AG09319 (cell line): ENCODE results near the gene TOR4A.

Source experiments
- DNase-seq: peaks from one replicate; pipeline ENCODE4 v3.0.0-alpha.2; 2010; ENCODE audit warnings: low read depth; ENCODE audit errors: extremely low read depth
- TF ChIP-seq, protein P1 (sequence below): IDR thresholded peaks from 2 replicates; pipeline ENCODE4 v1.5.1; 2011; ENCODE audit warnings: low read depth, mild to moderate bottlenecking, inconsistent platforms, low read length, moderate library complexity

The TOR4A gene

DNA sequence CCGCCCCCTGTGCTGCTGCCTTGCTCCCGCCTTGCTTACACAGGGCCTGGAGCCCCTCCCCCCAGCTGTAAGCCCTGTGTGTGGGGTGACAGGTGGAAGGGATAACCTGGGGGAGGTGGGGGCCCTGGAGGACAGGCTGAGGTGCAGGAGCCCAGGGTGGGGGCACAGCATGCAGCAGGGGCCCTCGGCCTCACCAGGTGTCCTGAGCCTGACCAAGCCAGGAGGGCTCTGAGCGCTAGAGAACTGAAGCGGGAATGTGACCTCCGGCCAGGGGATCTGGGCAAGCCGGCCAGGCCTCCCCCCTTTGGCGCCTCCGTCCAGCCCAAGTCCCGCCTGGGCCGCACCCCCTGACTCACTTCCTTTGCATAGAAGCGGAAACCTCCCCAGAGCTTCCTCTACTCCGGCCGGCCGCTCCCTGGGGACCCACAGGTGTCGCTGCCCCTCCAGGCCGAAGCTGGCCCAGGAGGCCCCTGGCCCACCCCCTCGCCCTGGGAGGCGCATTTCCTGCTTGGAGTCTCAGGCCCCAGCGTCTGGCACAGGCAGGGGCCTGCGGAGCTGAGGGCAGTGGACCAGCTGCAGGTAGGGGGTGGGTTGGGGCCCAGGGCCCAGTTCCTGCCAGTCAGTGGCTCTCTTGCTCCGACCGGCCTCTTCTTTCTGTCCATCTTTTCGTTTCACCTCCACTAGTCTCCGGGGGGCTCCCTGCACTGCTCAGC, at the start of gene TOR4A:
TOR4A (plus strand) TSS at position 398 of the 713 bp plus-strand sequence. CDS start 964 bp downstream, outside the sequence.
- peak; percentile 43 for DNase-seq
- TF ChIP-seq, protein P1, sequence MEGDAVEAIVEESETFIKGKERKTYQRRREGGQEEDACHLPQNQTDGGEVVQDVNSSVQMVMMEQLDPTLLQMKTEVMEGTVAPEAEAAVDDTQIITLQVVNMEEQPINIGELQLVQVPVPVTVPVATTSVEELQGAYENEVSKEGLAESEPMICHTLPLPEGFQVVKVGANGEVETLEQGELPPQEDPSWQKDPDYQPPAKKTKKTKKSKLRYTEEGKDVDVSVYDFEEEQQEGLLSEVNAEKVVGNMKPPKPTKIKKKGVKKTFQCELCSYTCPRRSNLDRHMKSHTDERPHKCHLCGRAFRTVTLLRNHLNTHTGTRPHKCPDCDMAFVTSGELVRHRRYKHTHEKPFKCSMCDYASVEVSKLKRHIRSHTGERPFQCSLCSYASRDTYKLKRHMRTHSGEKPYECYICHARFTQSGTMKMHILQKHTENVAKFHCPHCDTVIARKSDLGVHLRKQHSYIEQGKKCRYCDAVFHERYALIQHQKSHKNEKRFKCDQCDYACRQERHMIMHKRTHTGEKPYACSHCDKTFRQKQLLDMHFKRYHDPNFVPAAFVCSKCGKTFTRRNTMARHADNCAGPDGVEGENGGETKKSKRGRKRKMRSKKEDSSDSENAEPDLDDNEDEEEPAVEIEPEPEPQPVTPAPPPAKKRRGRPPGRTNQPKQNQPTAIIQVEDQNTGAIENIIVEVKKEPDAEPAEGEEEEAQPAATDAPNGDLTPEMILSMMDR, result peak; percentile 6; the same call in 1 of the 2 replicates

DNA sequence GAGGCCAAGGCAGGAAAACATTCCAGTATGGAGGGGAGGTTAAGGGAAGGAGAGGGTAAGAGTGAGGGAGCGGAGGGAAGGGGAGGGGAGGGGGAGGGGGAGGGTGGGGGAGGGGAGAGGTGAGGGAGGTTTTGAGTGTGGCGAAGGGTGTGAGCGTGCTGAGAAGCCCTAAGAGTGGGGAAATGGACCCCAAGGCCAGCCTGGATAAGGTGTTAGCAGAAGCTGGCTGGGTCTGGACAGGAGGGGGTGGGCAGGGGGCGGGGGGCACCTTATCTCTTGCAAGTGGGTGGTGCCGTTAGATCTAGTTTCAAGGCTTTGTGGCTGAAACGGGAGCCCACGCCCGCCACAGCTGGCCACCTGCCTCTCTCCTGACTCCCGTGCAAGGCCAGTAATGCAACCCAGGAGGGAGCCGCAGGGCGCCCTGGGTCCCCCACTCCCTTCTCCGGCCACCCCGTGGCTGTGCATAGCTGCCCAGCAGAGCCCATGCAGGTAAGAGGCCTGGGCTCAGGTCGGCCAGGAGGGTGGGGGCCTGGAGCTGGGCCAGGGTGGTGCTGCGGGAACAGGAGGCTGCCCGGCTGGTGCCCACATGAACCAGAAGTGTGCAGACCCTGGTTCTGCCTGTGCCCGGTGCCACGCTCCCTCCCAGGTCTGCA, 49.5 kb upstream of the TOR4A start:
- DNase-seq, result no peak
- TF ChIP-seq, protein P1, result no peak

DNA sequence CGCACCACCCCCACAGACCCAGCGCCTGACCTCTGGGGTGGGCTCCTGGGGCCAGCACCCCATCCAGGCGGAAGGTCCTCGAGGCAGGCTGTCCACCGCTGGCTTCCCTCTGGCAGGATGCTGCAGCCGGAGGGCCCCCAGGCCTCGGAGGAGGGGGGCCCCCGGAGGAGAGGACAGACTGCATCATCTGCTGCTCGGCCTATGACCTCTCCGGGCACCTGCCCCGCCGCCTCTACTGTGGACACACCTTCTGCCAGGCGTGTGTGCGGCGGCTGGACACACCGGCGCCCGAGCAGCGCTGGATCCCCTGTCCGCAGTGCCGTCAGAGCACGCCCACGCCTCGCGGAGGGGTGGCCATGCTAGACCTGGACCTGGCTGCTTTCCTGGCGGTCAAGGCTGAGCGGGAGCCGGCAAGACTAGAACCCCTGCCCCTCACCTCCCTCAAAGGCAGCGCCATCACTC, 49.0 kb upstream of the TOR4A start:
- no peak for DNase-seq
- TF ChIP-seq, protein P1, result no peak

DNA sequence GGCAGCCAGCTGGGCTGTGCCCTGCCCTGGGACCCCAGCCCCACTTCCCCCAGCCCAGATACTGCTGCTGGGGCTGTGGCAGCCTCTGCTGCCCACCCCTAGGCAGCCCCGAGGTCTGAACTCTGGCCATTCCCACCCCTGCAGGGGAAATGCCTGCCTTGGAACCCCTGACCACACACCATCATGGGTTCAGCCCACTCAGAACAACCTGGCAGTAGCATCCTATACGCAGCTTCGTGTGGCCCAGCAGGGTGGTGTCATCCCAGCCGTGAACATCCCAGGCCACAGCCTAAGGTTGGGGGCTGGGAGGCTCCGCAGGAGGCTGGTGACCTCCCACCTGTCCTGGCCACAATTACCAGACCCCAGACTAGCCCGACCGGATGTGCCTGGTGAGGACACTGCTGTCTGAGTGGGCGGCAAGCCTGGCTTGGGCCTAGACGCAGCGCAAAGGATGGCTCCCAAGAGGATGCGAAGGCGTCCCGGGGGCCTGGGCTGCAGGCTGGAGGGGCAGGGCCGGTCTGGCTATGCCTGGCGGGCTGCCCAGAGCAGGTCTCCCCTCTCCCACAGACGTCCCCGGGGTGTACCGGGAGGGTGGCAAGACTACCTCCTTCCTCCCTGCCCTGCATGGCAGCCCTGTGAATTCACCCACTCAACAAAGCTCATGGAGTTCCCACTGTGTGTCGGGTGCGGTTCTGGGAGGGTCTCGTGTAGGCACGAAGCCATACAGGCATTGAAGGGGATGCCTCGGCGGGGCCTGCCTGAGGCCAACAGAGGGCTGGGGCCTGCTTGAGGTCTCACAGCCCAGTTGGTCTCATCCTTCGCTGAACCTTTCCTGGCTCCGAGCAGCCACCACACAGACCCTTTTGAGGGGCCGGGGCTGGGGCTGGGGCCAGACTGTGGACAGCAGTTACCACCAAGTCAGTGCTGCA, 48.3 kb upstream of the TOR4A start:
- TF ChIP-seq, protein P1, result no peak
- DNase-seq, result no peak

DNA sequence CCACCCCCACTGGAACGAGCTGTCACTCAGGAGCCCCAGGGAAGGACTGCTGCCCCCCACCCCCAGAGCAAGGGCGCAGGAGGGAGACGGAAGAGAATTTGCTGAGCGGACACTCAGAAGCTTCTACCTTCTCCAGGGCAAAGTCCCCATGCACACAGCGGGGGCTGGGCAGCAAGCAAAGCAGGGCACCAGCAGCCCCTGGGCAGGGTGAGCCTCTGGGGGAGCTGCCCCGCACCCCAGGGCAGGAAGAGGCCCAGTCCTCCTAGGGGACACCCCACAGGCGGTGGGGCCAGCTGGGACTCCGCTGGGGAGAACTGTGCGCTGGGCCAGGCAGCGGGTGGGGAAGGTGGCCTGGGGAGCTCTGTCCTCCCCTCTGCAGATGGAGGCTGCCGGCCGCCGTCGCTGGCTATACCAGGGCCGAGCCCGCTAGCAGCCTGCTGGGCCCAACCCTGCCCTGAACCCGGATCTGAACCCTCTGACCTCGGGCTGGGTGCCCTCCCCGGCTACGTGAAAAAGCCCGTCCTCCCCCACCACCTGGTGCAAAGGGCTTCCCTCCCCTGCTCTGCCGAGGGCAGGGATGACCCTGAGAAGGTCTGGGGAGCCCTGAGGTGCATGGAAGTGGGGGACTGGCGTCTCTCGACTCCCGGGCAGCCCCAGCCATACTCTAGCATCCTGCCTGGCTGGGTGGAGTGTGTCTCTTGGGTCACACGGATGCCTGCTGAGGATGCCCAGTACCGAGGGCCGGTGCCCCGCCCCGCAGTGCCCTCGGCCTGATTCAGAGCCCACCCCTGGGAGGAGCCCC, 47.4 kb upstream of the TOR4A start:
- no peak for DNase-seq
- TF ChIP-seq, protein P1, result no peak

DNA sequence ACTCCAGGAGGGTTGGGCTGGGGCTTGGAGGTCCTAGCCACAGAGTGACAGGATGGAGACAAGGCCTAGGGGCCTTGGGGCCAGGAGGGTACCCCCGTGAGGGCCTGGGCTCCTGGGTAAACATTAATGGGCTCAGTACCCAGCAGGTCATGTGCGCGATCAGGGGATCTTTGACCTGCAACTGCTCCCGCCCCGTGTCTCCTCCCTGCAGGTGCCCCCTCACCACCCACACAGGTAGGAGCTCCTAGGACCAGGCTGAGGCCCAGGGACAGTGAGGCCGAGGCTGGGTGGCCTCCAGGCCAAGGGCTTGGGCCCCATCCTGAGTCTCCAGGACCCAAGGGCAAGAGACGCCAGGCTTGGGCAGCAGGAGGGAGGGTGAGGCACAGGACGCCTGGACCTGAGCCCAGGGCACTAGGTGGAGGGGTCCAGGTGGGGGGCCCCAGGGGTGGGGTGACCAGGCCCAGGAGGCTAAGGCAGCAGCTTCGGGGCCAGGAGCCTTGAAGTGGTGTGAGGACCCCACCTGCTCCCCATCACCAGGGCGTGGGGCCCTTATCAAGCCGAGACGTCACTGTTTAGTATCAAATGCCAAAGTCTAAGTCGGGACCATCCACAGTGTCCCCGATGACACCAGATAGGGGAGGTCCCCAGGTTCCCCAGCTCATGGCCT, 46.7 kb upstream of the TOR4A start, which contains the start of gene SLC34A3:
SLC34A3 (plus strand) TSS at position 197 of the 667 bp plus-strand sequence. CDS start 802 bp downstream, outside the sequence.
- no peak for DNase-seq
- TF ChIP-seq, protein P1, result no peak
